Right forelimb (tissue), 1 donor: Measurements from ENCODE around the gene C6orf141.
"Not testable (repeated sequence)": the region's sequence is repeated elsewhere in the genome, so short reads cannot be mapped to it uniquely, and the experiment has no call there.

Source experiments
- DNase-seq: peaks from one replicate; pipeline ENCODE4 v3.0.0-alpha.2; 2018

The C6orf141 gene

DNA sequence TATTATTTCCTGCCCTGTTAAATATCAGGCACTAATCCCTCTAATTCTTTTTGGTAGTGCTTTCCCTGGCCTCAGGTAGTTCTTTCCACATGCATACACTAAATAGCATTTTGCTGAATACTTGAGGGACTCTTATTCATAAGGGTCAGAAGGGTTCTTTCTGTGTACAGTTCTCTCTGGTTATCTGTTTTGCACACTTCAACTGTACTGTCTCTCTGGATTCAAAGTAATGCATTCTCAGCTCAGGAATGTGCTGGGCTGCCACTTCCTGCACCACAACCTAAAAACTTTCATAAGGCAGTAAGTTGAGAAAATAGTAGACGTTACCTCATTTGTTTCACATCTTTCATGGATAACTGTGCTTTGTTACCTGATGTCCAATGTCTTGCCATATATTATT lies 32.1 kb downstream of the C6orf141 start:
- no peak for DNase-seq

DNA sequence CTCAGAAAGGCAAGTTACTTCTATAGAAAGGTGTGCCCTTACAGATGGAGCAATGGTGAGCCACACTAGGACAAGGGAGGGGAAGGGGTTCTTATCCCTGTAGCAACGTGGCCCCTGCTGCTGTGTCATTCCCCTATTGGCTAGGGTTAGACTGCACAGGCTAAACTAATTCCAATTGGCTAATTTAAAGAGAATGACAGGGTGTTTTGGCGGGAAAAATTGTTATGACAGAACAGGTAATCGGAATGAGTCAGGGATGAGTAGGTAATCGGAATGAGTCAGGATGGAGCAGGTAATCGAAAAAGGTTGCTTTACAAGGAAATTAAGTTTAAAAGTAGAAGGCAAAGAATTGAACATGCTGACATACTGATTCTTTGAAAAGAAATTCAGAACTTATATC lies 36.8 kb downstream of the C6orf141 start:
- not testable (repeated sequence) for DNase-seq
